Fibroblast of skin of left quadriceps (primary cell): ENCODE measurements around the gene PPP2R2D.
"Not testable (repeated sequence)": the region's sequence is repeated elsewhere in the genome, so short reads cannot be mapped to it uniquely, and the experiment has no call there.

Source experiments
- DNase-seq, 2 experiments: peaks; one replicate each; pipeline ENCODE4 v3.0.0-alpha.2; 2013; ENCODE audit warnings: low read depth in 2 of 2

Gene PPP2R2D

GRCh38 chr10:131975796-131976195 is 75.0 kb downstream of the PPP2R2D start:
- DNase-seq = no peak

- DNase-seq = no peak
Observed at GRCh38 chr10:131977323-131978096, 76.7 kb downstream of the PPP2R2D start.

GRCh38 chr10:131978366-131978765 is 77.6 kb downstream of the PPP2R2D start:
- no peak for DNase-seq

DNA sequence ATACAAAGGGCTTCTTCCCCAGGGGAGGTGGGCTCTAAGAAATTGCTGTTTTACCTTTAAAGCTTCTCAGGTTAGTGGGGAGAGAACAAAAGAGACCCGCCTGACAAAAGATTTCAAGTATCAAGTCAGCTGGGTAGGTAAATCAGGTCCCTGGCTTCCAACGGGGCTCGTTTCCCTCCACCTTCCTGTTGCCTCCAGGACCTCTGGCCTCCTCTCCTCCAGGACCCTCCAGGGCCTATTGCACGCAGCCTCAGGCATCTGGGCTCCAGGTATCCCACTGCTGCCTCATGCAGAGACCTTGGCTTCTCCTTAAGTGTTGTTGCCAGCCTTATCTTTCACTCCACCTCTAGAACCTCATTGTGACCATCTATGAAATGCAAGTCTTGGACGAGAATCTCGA is 78.0 kb downstream of the PPP2R2D start:
- no peak for DNase-seq

DNA sequence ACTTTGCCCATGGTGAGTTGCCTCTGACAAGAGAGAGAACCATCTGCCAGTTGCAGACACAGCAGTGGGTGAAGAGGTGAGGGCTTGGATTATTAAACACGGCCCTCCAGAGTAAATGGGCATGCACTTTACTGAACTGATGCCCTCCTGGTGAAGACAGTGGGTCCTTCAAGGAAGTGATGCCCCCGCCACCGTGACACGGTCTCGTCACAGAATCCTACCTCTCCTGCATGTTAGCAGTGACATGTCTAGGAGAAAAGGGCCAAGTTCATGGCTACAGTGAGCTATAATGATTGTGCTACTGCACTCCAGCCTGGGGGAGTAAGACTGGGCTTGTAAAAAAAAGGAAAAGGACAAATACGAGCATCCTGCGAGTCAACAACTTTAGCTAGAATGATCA is 78.5 kb downstream of the PPP2R2D start:
- no peak for DNase-seq

- no peak for DNase-seq
Observed at GRCh38 chr10:131979821-131980270, 79.0 kb downstream of the PPP2R2D start.

GRCh38 chr10:131980321-131980720 is 79.5 kb downstream of the PPP2R2D start:
- DNase-seq = no peak

- no peak for DNase-seq
Observed at GRCh38 chr10:131980761-131981428, 80.1 kb downstream of the PPP2R2D start.

- DNase-seq = peak; percentile 90 to 91
Observed at GRCh38 chr10:131981429-131982184, 80.8 kb downstream of the PPP2R2D start, which contains the start of gene BNIP3. TSS of gene BNIP3 (minus strand) at chr10:131981923. CDS start at chr10:131981806, 117 bp downstream.

- DNase-seq = no peak
Observed at GRCh38 chr10:131982185-131982756, 81.5 kb downstream of the PPP2R2D start.

DNA sequence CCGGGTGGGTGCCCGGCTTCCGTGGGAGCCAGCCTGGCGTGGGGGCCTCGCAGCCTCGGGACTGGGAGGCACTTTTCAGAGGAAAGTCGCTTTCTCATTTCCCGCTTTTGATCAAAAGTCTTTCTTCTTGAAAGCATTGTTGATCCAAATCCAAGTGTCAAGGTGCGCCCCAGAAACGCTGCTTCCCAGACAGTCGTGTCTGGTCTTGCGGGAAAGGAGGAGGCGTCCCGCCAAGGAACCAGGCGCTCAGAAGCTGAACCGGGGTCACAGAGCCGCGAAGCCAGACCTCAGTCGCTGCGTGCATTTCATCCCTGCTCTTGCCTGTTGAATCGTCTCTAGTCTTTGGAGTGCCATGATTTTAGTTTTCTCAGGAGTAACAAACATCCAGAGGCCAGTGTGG is 82.0 kb downstream of the PPP2R2D start:
- no peak for DNase-seq

- peak; percentile 67 to 69 for DNase-seq
Observed at GRCh38 chr10:131983780-131984179, 83.0 kb downstream of the PPP2R2D start.

DNA sequence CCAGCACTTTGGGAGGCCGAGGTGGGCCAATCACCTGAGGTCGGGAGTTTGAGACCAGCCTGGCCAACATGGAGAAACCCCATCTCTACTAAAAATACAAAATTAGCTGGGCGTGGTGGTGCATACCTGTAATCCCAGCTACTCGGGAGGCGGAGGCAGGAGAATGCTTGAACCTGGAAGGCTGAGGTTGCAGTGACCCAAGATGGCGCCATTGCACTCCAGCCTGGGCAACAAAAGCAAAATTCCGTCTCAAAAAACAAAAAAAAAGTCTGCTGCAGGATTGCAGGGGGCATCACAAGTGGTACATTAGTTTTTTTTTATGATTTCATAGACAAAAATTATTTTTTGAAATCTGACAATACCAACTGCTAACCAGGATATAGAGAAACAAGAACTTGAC is 86.0 kb downstream of the PPP2R2D start:
- not testable (repeated sequence) for DNase-seq

GRCh38 chr10:131987301-131987700 is 86.5 kb downstream of the PPP2R2D start:
- DNase-seq = not testable (repeated sequence)

- DNase-seq = not testable (repeated sequence)
Observed at GRCh38 chr10:131987786-131988185, 87.0 kb downstream of the PPP2R2D start.

GRCh38 chr10:131991726-131992125 is 90.9 kb downstream of the PPP2R2D start:
- no peak for DNase-seq

DNA sequence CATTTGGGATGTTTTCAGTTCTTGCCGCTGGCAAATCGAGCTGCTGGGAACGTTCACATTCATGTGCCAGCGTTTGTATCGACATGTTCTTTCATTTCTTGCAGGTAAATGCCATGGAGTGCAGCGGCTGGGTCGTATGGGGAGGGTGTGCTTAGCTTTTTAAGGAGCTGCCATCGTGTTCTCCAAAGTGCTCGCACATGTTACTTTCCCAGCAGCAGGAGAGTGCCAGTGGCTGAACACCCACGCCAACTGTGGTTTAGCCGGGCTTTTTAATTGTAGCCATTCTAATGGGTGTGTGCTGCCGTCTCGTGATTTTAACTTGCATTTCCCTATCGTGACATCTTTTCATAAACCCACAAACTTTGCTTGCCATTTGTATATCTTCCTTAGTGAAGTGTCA is 92.5 kb downstream of the PPP2R2D start:
- no peak for DNase-seq

DNA sequence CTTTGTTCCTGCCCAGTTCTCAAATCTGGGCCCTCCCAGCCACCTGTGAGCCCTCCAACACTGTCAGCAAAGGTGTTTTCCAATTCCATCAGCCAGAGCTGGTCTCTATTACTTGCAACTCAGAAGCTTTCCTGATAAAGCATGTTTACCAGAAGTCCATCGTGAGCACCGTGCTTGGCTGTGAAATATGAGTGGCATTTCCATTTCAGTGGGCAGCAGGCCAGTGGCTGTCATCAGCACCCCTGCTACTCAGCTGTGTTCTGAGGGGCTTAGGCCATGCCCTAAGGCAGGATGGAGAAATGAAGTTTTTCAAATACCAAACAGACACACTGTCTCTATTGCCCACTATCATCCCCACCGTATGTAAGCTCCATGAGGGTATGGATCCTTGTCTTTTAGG is 93.6 kb downstream of the PPP2R2D start:
- no peak for DNase-seq

DNA sequence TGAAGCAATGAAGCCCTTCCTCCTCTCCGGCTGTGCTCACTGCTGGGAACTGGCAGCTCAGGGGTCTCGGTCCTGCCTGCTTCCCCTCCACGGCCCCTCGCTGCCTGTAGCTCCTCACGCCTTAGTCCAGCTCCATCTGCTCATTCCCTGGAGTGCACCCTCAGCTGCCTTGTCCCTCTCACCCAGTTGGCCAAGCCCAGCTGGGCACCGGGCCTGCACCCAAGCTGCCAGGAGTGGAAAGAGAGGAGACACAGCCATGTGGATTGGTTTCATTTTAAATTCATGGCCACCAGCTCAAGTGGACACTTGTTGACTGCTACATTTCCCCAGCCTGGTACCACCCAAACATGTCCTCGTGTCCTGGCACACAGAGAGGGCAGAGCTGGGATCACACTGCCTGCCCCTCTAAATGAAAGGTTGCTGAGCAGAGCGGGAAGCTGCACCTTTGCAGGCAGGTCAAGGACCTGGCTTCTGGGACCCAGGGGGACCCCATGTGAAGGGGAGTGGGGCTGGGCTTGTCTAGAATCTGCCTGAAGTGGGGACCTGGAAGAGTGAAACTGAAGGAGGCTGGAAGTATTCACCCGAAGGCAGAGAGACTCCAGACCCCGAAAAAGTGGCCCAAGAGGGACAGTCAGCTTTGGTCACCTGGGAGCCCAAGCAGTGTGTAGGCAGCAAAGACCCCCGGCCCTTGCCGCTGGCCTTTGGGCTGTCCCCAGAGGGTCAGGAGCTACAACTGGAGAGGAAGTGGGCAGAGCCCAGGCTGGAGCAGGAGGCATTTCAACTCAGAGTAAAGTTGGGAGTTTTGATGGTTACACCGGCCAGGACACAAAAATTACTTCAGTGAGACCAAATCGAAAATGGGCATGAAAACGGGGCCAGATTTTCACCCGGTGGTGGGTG is 95.9 kb downstream of the PPP2R2D start:
- DNase-seq = no peak

GRCh38 chr10:131997366-131998049 is 96.7 kb downstream of the PPP2R2D start:
- DNase-seq = no peak
